ENCODE results near the gene CERS3. TPM values are rescaled to one million over a fixed set of nuclear protein-coding genes. Genes with fewer than 3 reads are reported as not detected.

Gene CERS3
- total and polyA plus RNA-seq, 4 experiments from 2014 or later = 0.66 to 1.9 (median 1.6) TPM; not detected in 1

- no peaks in the 10 kb centered on the region for H3K9me3 ChIP-seq (ENCODE audit: control insufficient read depth in 1 of 2, low read length in 2 of 2)
- ChIA-PET CTCF (ENCODE audit: partially characterized antibody) (no interaction called here), POLR2A (ENCODE audit: partially characterized antibody) (no interaction called here)
- H3K4me3 ChIP-seq (ENCODE audit: low read length in 2 of 2) = no peak overlapping the region
- H3K27me3 Mint-ChIP-seq = no peaks in the 10 kb centered on the region
- H3K4me1 Mint-ChIP-seq = no peaks in the 10 kb centered on the region
- intact Hi-C loops (cut with micrococcal nuclease) = no loop called here
- H3K27ac Mint-ChIP-seq = no peak overlapping the region
- peaks cover 0 to 23% (median 13%) of the 10 kb centered on the region in 8 donors for H3K9me3 Mint-ChIP-seq
- H3K27me3 ChIP-seq (ENCODE audit: insufficient read depth, low read length) = no peaks in the 10 kb centered on the region
- peaks cover 7 to 18% of the 10 kb centered on the region in 2 donors for H3K36me3 Mint-ChIP-seq
- no peak overlapping the region for H3K4me3 Mint-ChIP-seq
- no peaks in the 10 kb centered on the region for H3K4me1 ChIP-seq (ENCODE audit: insufficient read depth, low read length)
- no peak overlapping the region for H3K27ac ChIP-seq (ENCODE audit: low read depth, low read length)
- DNase-seq = no peak
- no peaks in the 10 kb centered on the region for H3K36me3 ChIP-seq (ENCODE audit: insufficient read depth, low read length)
Observed at GRCh38 chr15:100471933-100472332, 56.8 kb downstream of the CERS3 start.

GRCh38 chr15:100468285-100468684 lies 60.5 kb downstream of the CERS3 start:
- Histone ChIP-seq H3K27me3 (ENCODE audit: insufficient read depth, low read length) (no peaks in the 10 kb centered on the region), H3K36me3 (ENCODE audit: insufficient read depth, low read length) (no peaks in the 10 kb centered on the region), H3K4me1 (ENCODE audit: insufficient read depth, low read length) (peaks cover 13% of the 10 kb centered on the region), H3K4me3 (ENCODE audit: low read length in 2 of 2) (no peak overlapping the region), H3K27ac (ENCODE audit: low read depth, low read length) (no peak overlapping the region), H3K9me3 (ENCODE audit: control insufficient read depth in 1 of 2, low read length in 2 of 2) (no peaks in the 10 kb centered on the region)
- intact Hi-C loops (cut with micrococcal nuclease) = no loop called here
- Mint-ChIP-seq H3K9me3 (peaks cover 0 to 6% (median 3%) of the 10 kb centered on the region in 8 donors), H3K4me1 (peaks cover 12 to 19% (median 15%) of the 10 kb centered on the region in 4 donors), H3K27me3 (no peaks in the 10 kb centered on the region), H3K27ac (no peak overlapping the region), H3K4me3 (no peak overlapping the region), H3K36me3 (peaks cover 3 to 13% of the 10 kb centered on the region in 2 donors)
- ChIA-PET CTCF (ENCODE audit: partially characterized antibody) (no interaction called here), POLR2A (ENCODE audit: partially characterized antibody) (no interaction called here)
- DNase-seq = no peak

- H3K4me3 Mint-ChIP-seq = no peak overlapping the region
- no peak overlapping the region for H3K27ac Mint-ChIP-seq
- Histone ChIP-seq H3K27me3 (ENCODE audit: insufficient read depth, low read length) (no peaks in the 10 kb centered on the region), H3K4me3 (ENCODE audit: low read length in 2 of 2) (no peak overlapping the region), H3K36me3 (ENCODE audit: insufficient read depth, low read length) (no peaks in the 10 kb centered on the region), H3K9me3 (ENCODE audit: control insufficient read depth in 1 of 2, low read length in 2 of 2) (no peaks in the 10 kb centered on the region), H3K4me1 (ENCODE audit: insufficient read depth, low read length) (peaks cover 13% of the 10 kb centered on the region), H3K27ac (ENCODE audit: low read depth, low read length) (no peak overlapping the region)
- no peaks in the 10 kb centered on the region for H3K9me3 Mint-ChIP-seq
- ChIA-PET CTCF (ENCODE audit: partially characterized antibody) (no interaction called here), POLR2A (ENCODE audit: partially characterized antibody) (no interaction called here)
- DNase-seq = no peak
- H3K36me3 Mint-ChIP-seq = peaks cover 1 to 3% of the 10 kb centered on the region in 2 donors
- peaks cover 12 to 19% (median 15%) of the 10 kb centered on the region in 4 donors for H3K4me1 Mint-ChIP-seq
- intact Hi-C loops (cut with micrococcal nuclease) = no loop called here
- H3K27me3 Mint-ChIP-seq = no peaks in the 10 kb centered on the region
Observed at GRCh38 chr15:100466073-100466472, 62.7 kb downstream of the CERS3 start.

GRCh38 chr15:100464888-100465287 lies 63.9 kb downstream of the CERS3 start:
- intact Hi-C loops (cut with micrococcal nuclease) = no loop called here
- POLR2A ChIA-PET (ENCODE audit: partially characterized antibody) = no interaction called here
- peaks cover 14 to 26% (median 17%) of the 10 kb centered on the region in 4 donors for H3K4me1 Mint-ChIP-seq
- no peaks in the 10 kb centered on the region for H3K9me3 ChIP-seq (ENCODE audit: control insufficient read depth in 1 of 2, low read length in 2 of 2)
- H3K36me3 ChIP-seq (ENCODE audit: insufficient read depth, low read length) = no peaks in the 10 kb centered on the region
- H3K4me1 ChIP-seq (ENCODE audit: insufficient read depth, low read length) = peaks cover 13% of the 10 kb centered on the region
- no peak overlapping the region for H3K27ac ChIP-seq (ENCODE audit: low read depth, low read length)
- H3K36me3 Mint-ChIP-seq = no peaks in the 10 kb centered on the region
- no peak overlapping the region for H3K4me3 ChIP-seq (ENCODE audit: low read length in 2 of 2)
- H3K4me3 Mint-ChIP-seq = peak overlapping the region in 3 of 8 donors; percentile 14 to 71 (median 34)
- H3K27me3 ChIP-seq (ENCODE audit: insufficient read depth, low read length) = no peaks in the 10 kb centered on the region
- CTCF ChIA-PET (ENCODE audit: partially characterized antibody) = no interaction called here
- no peaks in the 10 kb centered on the region for H3K27me3 Mint-ChIP-seq
- no peaks in the 10 kb centered on the region for H3K9me3 Mint-ChIP-seq
- DNase-seq = no peak
- H3K27ac Mint-ChIP-seq = peak overlapping the region in 2 of 7 donors; percentile 8 to 44

- Histone ChIP-seq H3K36me3 (ENCODE audit: insufficient read depth, low read length) (no peaks in the 10 kb centered on the region), H3K27ac (ENCODE audit: low read depth, low read length) (no peak overlapping the region), H3K9me3 (ENCODE audit: control insufficient read depth in 1 of 2, low read length in 2 of 2) (no peaks in the 10 kb centered on the region), H3K4me3 (ENCODE audit: low read length in 2 of 2) (no peak overlapping the region), H3K27me3 (ENCODE audit: insufficient read depth, low read length) (no peaks in the 10 kb centered on the region), H3K4me1 (ENCODE audit: insufficient read depth, low read length) (peaks cover 13% of the 10 kb centered on the region)
- H3K4me3 Mint-ChIP-seq = peak overlapping the region in 1 of 8 donors; percentile 71
- intact Hi-C loops (cut with micrococcal nuclease) = no loop called here
- no peaks in the 10 kb centered on the region for H3K36me3 Mint-ChIP-seq
- H3K27ac Mint-ChIP-seq = peak overlapping the region in 2 of 7 donors; percentile 36 to 44
- peaks cover 14 to 26% (median 17%) of the 10 kb centered on the region in 4 donors for H3K4me1 Mint-ChIP-seq
- POLR2A ChIA-PET (ENCODE audit: partially characterized antibody) = no interaction called here
- no peak for DNase-seq
- CTCF ChIA-PET (ENCODE audit: partially characterized antibody) = no interaction called here
- no peaks in the 10 kb centered on the region for H3K27me3 Mint-ChIP-seq
- no peaks in the 10 kb centered on the region for H3K9me3 Mint-ChIP-seq
Observed at GRCh38 chr15:100464256-100464655, 64.5 kb downstream of the CERS3 start.

GRCh38 chr15:100463515-100463914 lies 65.2 kb downstream of the CERS3 start:
- CTCF ChIA-PET (ENCODE audit: partially characterized antibody) = interaction anchor here (0.7 kb wide), 1 partner anchor 51 kb away, joined by 3 read pairs; no protein-coding TSS in a partner anchor
- Histone ChIP-seq H3K4me3 (ENCODE audit: low read length in 2 of 2) (no peak overlapping the region), H3K9me3 (ENCODE audit: control insufficient read depth in 1 of 2, low read length in 2 of 2) (no peaks in the 10 kb centered on the region), H3K27ac (ENCODE audit: low read depth, low read length) (no peak overlapping the region), H3K36me3 (ENCODE audit: insufficient read depth, low read length) (no peaks in the 10 kb centered on the region), H3K4me1 (ENCODE audit: insufficient read depth, low read length) (peaks cover 13% of the 10 kb centered on the region), H3K27me3 (ENCODE audit: insufficient read depth, low read length) (no peaks in the 10 kb centered on the region)
- no peak for DNase-seq
- Mint-ChIP-seq H3K36me3 (no peaks in the 10 kb centered on the region), H3K27me3 (no peaks in the 10 kb centered on the region), H3K9me3 (peaks cover 0 to 2% (median 0%) of the 10 kb centered on the region in 8 donors), H3K27ac (peak overlapping the region in 1 of 7 donors; percentile 43), H3K4me1 (peaks cover 14 to 26% (median 17%) of the 10 kb centered on the region in 4 donors), H3K4me3 (no peak overlapping the region)
- POLR2A ChIA-PET (ENCODE audit: partially characterized antibody) = no interaction called here
- intact Hi-C loops (cut with micrococcal nuclease) = no loop called here

GRCh38 chr15:100461049-100461448 lies 67.7 kb downstream of the CERS3 start:
- Histone ChIP-seq H3K27ac (ENCODE audit: low read depth, low read length) (no peak overlapping the region), H3K36me3 (ENCODE audit: insufficient read depth, low read length) (no peaks in the 10 kb centered on the region), H3K4me1 (ENCODE audit: insufficient read depth, low read length) (peaks cover 13% of the 10 kb centered on the region), H3K4me3 (ENCODE audit: low read length in 2 of 2) (no peak overlapping the region), H3K9me3 (ENCODE audit: control insufficient read depth in 1 of 2, low read length in 2 of 2) (no peaks in the 10 kb centered on the region), H3K27me3 (ENCODE audit: insufficient read depth, low read length) (no peaks in the 10 kb centered on the region)
- intact Hi-C loops (cut with micrococcal nuclease) = no loop called here
- Mint-ChIP-seq H3K4me1 (peaks cover 14 to 26% (median 16%) of the 10 kb centered on the region in 4 donors), H3K36me3 (no peaks in the 10 kb centered on the region), H3K27me3 (no peaks in the 10 kb centered on the region), H3K4me3 (no peak overlapping the region), H3K9me3 (peaks cover 0 to 2% (median 0%) of the 10 kb centered on the region in 8 donors), H3K27ac (peak overlapping the region in 1 of 7 donors; percentile 0)
- ChIA-PET CTCF (ENCODE audit: partially characterized antibody) (no interaction called here), POLR2A (ENCODE audit: partially characterized antibody) (no interaction called here)
- DNase-seq = no peak

- Histone ChIP-seq H3K4me3 (ENCODE audit: low read length in 2 of 2) (no peak overlapping the region), H3K36me3 (ENCODE audit: insufficient read depth, low read length) (no peaks in the 10 kb centered on the region), H3K4me1 (ENCODE audit: insufficient read depth, low read length) (no peaks in the 10 kb centered on the region), H3K27me3 (ENCODE audit: insufficient read depth, low read length) (no peaks in the 10 kb centered on the region), H3K27ac (ENCODE audit: low read depth, low read length) (no peak overlapping the region), H3K9me3 (ENCODE audit: control insufficient read depth in 1 of 2, low read length in 2 of 2) (no peaks in the 10 kb centered on the region)
- Mint-ChIP-seq H3K27ac (no peak overlapping the region), H3K9me3 (peaks cover 0 to 4% (median 0%) of the 10 kb centered on the region in 8 donors), H3K36me3 (no peaks in the 10 kb centered on the region), H3K4me1 (peaks cover 0 to 7% (median 3%) of the 10 kb centered on the region in 4 donors), H3K27me3 (no peaks in the 10 kb centered on the region), H3K4me3 (no peak overlapping the region)
- POLR2A ChIA-PET (ENCODE audit: partially characterized antibody) = no interaction called here
- intact Hi-C loops (cut with micrococcal nuclease) = no loop called here
- no peak for DNase-seq
- CTCF ChIA-PET (ENCODE audit: partially characterized antibody) = no interaction called here
Observed at GRCh38 chr15:100457201-100457600, 71.5 kb downstream of the CERS3 start.

All from CD4-positive, alpha-beta memory T cell (primary cell).